Measurements from ENCODE around the gene SNU13.

- TF ChIP-seq CTCF (IDR thresholded peaks at IDR 0.05) (no peak), POLR2A (IDR thresholded peaks at IDR 0.05) (no peak)
Observed at GRCh38 chr22:41654322-41654721, 34.3 kb downstream of the SNU13 start.

Data from body of pancreas (tissue), 4 donors.